Measurements from ENCODE around the gene TRAPPC2L.

DNA sequence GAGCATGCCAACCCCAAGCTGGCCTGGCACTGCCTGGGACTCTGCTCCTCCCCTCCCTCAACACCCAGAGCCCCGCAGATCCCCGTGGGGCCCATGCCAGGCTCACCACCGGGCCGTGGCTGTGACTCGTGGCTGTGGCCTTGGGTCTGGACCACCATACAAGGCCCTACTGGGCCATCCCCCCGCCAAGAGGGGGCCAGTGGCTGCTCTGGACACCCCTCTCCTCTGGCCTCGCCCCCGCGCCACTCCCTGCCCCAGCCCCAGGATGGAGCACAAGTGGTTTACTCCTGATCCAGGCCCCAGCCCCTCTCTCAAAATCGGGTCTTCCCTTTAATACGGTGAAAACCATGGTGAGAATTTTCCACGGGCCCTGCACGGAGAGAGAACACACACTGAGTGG lies 6.5 kb downstream of the TRAPPC2L start:
- TF ChIP-seq, protein P1, sequence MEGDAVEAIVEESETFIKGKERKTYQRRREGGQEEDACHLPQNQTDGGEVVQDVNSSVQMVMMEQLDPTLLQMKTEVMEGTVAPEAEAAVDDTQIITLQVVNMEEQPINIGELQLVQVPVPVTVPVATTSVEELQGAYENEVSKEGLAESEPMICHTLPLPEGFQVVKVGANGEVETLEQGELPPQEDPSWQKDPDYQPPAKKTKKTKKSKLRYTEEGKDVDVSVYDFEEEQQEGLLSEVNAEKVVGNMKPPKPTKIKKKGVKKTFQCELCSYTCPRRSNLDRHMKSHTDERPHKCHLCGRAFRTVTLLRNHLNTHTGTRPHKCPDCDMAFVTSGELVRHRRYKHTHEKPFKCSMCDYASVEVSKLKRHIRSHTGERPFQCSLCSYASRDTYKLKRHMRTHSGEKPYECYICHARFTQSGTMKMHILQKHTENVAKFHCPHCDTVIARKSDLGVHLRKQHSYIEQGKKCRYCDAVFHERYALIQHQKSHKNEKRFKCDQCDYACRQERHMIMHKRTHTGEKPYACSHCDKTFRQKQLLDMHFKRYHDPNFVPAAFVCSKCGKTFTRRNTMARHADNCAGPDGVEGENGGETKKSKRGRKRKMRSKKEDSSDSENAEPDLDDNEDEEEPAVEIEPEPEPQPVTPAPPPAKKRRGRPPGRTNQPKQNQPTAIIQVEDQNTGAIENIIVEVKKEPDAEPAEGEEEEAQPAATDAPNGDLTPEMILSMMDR (IDR thresholded peaks at IDR 0.05 in 8 of 11, conservative IDR thresholded peaks at IDR 0.05 in 3 of 11) = no peak
- TF ChIP-seq POLR2A (IDR thresholded peaks at IDR 0.05) = no peak
- no peak for TF ChIP-seq POLR2AphosphoS5 (IDR thresholded peaks at IDR 0.05)
